Peyer's patch (tissue), 4 donors: ENCODE measurements around the gene ACTL6B.

Experiments
- CTCF ChIP-seq, 6 experiments: fragments of 450-650 bp in 4 of 6; fragments of 200-600 bp in 2 of 6; sonication (generic) in 1 of 6; IDR thresholded peaks; one replicate each; pipeline ENCODE4 v1.5.1; 2017 to 2019; ENCODE audit warnings: antibody characterized with exemption in 6 of 6, mild to moderate bottlenecking in 3 of 6, moderate library complexity in 1 of 6
- POLR2A ChIP-seq, 2 donors: fragments of 450-650 bp; IDR thresholded peaks; one replicate each; pipeline ENCODE4 v1.5.1; 2017; ENCODE audit warnings: antibody characterized with exemption in 2 of 2, mild to moderate bottlenecking in 2 of 2, moderate library complexity in 2 of 2

GRCh38 chr7:100679927-100680575, 23.8 kb upstream of the ACTL6B start:
- TF ChIP-seq CTCF (IDR thresholded peaks at IDR 0.05) (no peak), POLR2A (IDR thresholded peaks at IDR 0.05) (no peak)
